HepG2 (cell line): ENCODE results near the gene ATP6V0A1. TPM values are rescaled to one million over a fixed set of nuclear protein-coding genes. Genes with fewer than 3 reads are reported as not detected.
A peak's percentile ranks its signal among the peaks of the same experiment; 100 is the strongest.

ENCODE experiments used
- BRD4 ChIP-seq: sonication (generic); formaldehyde crosslinking; IDR thresholded peaks from 2 replicates; pipeline ENCODE4 v1.4.0; 2020; ENCODE audit warnings: missing genetic modification reagents
- HDAC6 ChIP-seq: fragments of 200-600 bp; sonication (generic); IDR thresholded peaks from 2 replicates; pipeline ENCODE4 v1.7.0; 2017; ENCODE audit warnings: mild to moderate bottlenecking, antibody characterized with exemption, low read length, low read depth
- MATR3 ChIP-seq: sonication (generic); formaldehyde crosslinking; IDR thresholded peaks from 2 replicates; pipeline ENCODE4 v1.4.0; 2020; ENCODE audit warnings: missing genetic modification reagents
- MED1 ChIP-seq: sonication (generic); formaldehyde crosslinking; IDR thresholded peaks from 2 replicates; pipeline ENCODE4 v1.4.0; 2020; ENCODE audit warnings: missing genetic modification reagents
- MYNN ChIP-seq: sonication (generic); formaldehyde crosslinking; IDR thresholded peaks from 2 replicates; pipeline ENCODE4 v1.4.0; 2020; ENCODE audit warnings: mild to moderate bottlenecking, low read depth, missing genetic modification reagents
- MZF1 ChIP-seq: sonication (generic); formaldehyde crosslinking; IDR thresholded peaks from 2 replicates; pipeline ENCODE4 v1.8.1; 2023; ENCODE audit warnings: mild to moderate bottlenecking, missing genetic modification reagents, borderline replicate concordance
- NR1H2 ChIP-seq: sonication (generic); formaldehyde crosslinking; IDR thresholded peaks from 2 replicates; pipeline ENCODE4 v1.8.1; 2022; ENCODE audit warnings: low read depth, missing genetic modification reagents, borderline replicate concordance
- SMARCC2 ChIP-seq: fragments of 450-650 bp; IDR thresholded peaks from 2 replicates; pipeline ENCODE4 v1.6.1; 2017; ENCODE audit warnings: antibody characterized with exemption, mild to moderate bottlenecking
- SOX5 ChIP-seq: IDR thresholded peaks from 2 replicates; pipeline ENCODE4 v1.6.1; 2016; ENCODE audit warnings: borderline replicate concordance
- TSC22D2 ChIP-seq: sonication (generic); formaldehyde crosslinking; IDR thresholded peaks from 2 replicates; pipeline ENCODE4 v1.5.1; 2020; ENCODE audit warnings: missing genetic modification reagents, mild to moderate bottlenecking, borderline replicate concordance
- ZNF530 ChIP-seq: sonication (generic); formaldehyde crosslinking; IDR thresholded peaks from 2 replicates; pipeline ENCODE4 v1.5.0; 2020; ENCODE audit warnings: low read depth, mild to moderate bottlenecking, missing genetic modification reagents
- ZNF7 ChIP-seq: IDR thresholded peaks from 2 replicates; pipeline ENCODE4 v1.6.1; 2016; ENCODE audit warnings: missing biosample characterization, missing genetic modification reagents
- ZNF850 ChIP-seq: sonication (generic); formaldehyde crosslinking; conservative IDR thresholded peaks from 2 replicates; pipeline ENCODE4 v1.9.0; 2021; ENCODE audit warnings: mild to moderate bottlenecking, missing genetic modification reagents
- polyA plus RNA-seq, 8 experiments: library from polyadenylated mRNA; depleted of rRNA in 3 of 8; stranded (reverse) in 7 of 8; unstranded in 1 of 8; fragments of >200 nt; fragmentation: Illumina TruSeq in 4 of 8; extraction: Trizol in 4 of 8; gene quantifications; 2 replicates each; pipeline versions ENCODE4 v1.2.1 to v1.2.3, GENCODE V29; 2011 to 2016; ENCODE audit warnings: low read depth in 4 of 8, missing spikeins in 1 of 8, mixed read lengths in 1 of 8; ENCODE audit not compliant: insufficient read depth in 1 of 8
- total RNA-seq, 5 experiments: library from RNA; depleted of rRNA; stranded (reverse); fragments of >200 nt; fragmentation: Illumina TruSeq; extraction: Trizol; gene quantifications; 2 replicates each; pipeline ENCODE4 v1.2.3, GENCODE V29; 2016; ENCODE audit warnings: low read depth in 1 of 5
- TF ChIP-seq, protein P1 (sequence below): sonication (generic); formaldehyde crosslinking; IDR thresholded peaks from 2 replicates; pipeline ENCODE4 v1.5.1; 2020; ENCODE audit warnings: mild to moderate bottlenecking, missing genetic modification reagents
- TF ChIP-seq, protein P2 (sequence below): sonication (generic); formaldehyde crosslinking; IDR thresholded peaks from 2 replicates; pipeline ENCODE4 v1.4.0; 2020; ENCODE audit warnings: missing genetic modification reagents, borderline replicate concordance
- TF ChIP-seq, protein P3 (sequence below): IDR thresholded peaks from 2 replicates; pipeline ENCODE4 v1.6.1; 2018; ENCODE audit warnings: missing genetic modification reagents, mild to moderate bottlenecking, missing compliant biosample characterization
- TF ChIP-seq, protein P4 (sequence below): sonication (generic); formaldehyde crosslinking; IDR thresholded peaks from 2 replicates; pipeline ENCODE4 v1.4.0; 2020; ENCODE audit warnings: missing genetic modification reagents, borderline replicate concordance

The ATP6V0A1 gene
- total and polyA plus RNA-seq, 2 of the 13 experiments (the other 11 are each of a cell fraction or from before 2014, with no cell fraction given), result 27.9 to 54.1 TPM

DNA sequence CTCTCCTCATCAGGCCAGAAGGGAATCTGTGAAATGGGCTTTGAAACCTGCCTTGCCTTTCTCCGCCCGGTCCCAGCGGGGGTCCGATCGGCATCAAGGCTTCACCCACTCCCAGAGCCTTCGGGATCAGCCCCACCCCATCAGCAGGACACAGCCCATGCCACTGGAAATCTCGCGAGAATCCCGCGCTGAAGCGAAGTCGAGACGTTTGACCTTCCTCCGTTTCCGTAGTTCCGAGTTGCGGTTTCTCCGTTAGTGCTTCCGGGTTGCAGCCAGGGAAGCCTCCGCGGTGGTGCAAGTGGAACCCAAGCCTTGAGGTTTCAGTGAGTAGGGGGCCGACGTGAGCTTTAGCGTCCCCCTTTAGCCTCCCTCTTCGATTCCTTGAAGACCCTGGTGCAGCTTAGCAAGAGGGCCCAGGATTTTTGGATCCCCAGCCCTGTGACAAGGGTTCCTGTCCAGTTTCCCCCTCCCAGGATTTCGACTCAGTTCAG is 103.3 kb downstream of the ATP6V0A1 start, which contains the start of gene COASY (continued):
- TF ChIP-seq SMARCC2 (no peak), MED1 (peak; percentile 83), MATR3 (CRISPR knock-in tag) (no peak), ZNF850 (CRISPR knock-in tag) (no peak; the same call in 1 of the 2 replicates), SOX5 (CRISPR knock-in tag) (peak; percentile 50), MYNN (CRISPR knock-in tag) (no peak), ZNF530 (CRISPR knock-in tag) (no peak), BRD4 (no peak), TSC22D2 (CRISPR knock-in tag) (peak; percentile 81; the same call in 1 of the 2 replicates), NR1H2 (CRISPR knock-in tag) (no peak), HDAC6 (no peak), MZF1 (CRISPR knock-in tag) (no peak), ZNF7 (CRISPR knock-in tag) (no peak)
- TF ChIP-seq, protein P1, sequence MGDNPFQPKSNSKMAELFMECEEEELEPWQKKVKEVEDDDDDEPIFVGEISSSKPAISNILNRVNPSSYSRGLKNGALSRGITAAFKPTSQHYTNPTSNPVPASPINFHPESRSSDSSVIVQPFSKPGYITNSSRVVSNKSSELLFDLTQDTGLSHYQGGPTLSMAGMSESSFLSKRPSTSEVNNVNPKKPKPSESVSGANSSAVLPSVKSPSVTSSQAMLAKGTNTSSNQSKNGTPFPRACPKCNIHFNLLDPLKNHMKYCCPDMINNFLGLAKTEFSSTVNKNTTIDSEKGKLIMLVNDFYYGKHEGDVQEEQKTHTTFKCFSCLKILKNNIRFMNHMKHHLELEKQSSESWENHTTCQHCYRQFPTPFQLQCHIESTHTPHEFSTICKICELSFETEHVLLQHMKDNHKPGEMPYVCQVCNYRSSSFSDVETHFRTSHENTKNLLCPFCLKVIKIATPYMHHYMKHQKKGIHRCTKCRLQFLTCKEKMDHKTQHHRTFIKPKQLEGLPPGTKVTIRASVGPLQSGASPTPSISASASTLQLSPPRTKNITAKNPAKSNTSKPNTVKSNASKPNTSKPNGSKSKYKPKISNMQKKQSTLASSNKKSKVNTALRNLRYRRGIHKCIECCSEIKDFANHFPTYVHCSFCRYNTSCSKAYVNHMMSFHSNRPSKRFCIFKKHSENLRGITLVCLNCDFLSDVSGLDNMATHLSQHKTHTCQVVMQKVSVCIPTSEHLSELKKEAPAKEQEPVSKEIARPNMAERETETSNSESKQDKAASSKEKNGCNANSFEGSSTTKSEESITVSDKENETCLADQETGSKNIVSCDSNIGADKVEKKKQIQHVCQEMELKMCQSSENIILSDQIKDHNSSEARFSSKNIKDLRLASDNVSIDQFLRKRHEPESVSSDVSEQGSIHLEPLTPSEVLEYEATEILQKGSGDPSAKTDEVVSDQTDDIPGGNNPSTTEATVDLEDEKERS (CRISPR knock-in tag), result no peak
- TF ChIP-seq, protein P2, sequence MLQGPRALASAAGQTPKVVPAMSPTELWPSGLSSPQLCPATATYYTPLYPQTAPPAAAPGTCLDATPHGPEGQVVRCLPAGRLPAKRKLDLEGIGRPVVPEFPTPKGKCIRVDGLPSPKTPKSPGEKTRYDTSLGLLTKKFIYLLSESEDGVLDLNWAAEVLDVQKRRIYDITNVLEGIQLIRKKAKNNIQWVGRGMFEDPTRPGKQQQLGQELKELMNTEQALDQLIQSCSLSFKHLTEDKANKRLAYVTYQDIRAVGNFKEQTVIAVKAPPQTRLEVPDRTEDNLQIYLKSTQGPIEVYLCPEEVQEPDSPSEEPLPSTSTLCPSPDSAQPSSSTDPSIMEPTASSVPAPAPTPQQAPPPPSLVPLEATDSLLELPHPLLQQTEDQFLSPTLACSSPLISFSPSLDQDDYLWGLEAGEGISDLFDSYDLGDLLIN (CRISPR knock-in tag), result 0 out of 2 replicates have a peak, but pooled peaks have one; percentile 47
- TF ChIP-seq, protein P3, sequence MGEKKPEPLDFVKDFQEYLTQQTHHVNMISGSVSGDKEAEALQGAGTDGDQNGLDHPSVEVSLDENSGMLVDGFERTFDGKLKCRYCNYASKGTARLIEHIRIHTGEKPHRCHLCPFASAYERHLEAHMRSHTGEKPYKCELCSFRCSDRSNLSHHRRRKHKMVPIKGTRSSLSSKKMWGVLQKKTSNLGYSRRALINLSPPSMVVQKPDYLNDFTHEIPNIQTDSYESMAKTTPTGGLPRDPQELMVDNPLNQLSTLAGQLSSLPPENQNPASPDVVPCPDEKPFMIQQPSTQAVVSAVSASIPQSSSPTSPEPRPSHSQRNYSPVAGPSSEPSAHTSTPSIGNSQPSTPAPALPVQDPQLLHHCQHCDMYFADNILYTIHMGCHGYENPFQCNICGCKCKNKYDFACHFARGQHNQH, result peak; percentile 88
- TF ChIP-seq, protein P4, sequence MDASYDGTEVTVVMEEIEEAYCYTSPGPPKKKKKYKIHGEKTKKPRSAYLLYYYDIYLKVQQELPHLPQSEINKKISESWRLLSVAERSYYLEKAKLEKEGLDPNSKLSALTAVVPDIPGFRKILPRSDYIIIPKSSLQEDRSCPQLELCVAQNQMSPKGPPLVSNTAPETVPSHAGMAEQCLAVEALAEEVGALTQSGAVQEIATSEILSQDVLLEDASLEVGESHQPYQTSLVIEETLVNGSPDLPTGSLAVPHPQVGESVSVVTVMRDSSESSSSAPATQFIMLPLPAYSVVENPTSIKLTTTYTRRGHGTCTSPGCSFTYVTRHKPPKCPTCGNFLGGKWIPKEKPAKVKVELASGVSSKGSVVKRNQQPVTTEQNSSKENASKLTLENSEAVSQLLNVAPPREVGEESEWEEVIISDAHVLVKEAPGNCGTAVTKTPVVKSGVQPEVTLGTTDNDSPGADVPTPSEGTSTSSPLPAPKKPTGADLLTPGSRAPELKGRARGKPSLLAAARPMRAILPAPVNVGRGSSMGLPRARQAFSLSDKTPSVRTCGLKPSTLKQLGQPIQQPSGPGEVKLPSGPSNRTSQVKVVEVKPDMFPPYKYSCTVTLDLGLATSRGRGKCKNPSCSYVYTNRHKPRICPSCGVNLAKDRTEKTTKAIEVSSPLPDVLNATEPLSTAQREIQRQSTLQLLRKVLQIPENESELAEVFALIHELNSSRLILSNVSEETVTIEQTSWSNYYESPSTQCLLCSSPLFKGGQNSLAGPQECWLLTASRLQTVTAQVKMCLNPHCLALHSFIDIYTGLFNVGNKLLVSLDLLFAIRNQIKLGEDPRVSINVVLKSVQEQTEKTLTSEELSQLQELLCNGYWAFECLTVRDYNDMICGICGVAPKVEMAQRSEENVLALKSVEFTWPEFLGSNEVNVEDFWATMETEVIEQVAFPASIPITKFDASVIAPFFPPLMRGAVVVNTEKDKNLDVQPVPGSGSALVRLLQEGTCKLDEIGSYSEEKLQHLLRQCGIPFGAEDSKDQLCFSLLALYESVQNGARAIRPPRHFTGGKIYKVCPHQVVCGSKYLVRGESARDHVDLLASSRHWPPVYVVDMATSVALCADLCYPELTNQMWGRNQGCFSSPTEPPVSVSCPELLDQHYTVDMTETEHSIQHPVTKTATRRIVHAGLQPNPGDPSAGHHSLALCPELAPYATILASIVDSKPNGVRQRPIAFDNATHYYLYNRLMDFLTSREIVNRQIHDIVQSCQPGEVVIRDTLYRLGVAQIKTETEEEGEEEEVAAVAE (CRISPR knock-in tag), result peak; percentile 91
